Fibroblast of skin of scalp (primary cell): ENCODE data around the gene KCNC1. TPM values are rescaled to one million over a fixed set of nuclear protein-coding genes. Genes with fewer than 3 reads are reported as not detected.

Experiments
- DNase-seq: peaks from one replicate; pipeline ENCODE4 v3.0.0-alpha.2; 2013
- polyA plus RNA-seq, 2 experiments: library from polyadenylated mRNA; unstranded; fragments of 120-200 nt; gene quantifications; one replicate each; pipeline ENCODE4 v1.2.1, GENCODE V29; 2013; ENCODE audit not compliant: insufficient read length in 2 of 2

KCNC1 gene
- 0.05 TPM for polyA plus RNA-seq (2013, experiment 1 of 2; ENCODE audit: insufficient read length)
- polyA plus RNA-seq (2013, experiment 2 of 2; ENCODE audit: insufficient read length) = 0.21 TPM

- DNase-seq = peak; percentile 31
Observed at GRCh38 chr11:17734418-17734911, at the start of gene KCNC1. KCNC1 (plus strand) TSS chr11:17734781; CDS start chr11:17736003, 1,222 bp downstream.

- DNase-seq = no peak
Observed at GRCh38 chr11:17686231-17686980, 48.2 kb upstream of the KCNC1 start.

- DNase-seq = no peak
Observed at GRCh38 chr11:17687946-17688670, 46.5 kb upstream of the KCNC1 start.

GRCh38 chr11:17691550-17691949 is 43.0 kb upstream of the KCNC1 start:
- DNase-seq = no peak

GRCh38 chr11:17691976-17692375 is 42.6 kb upstream of the KCNC1 start:
- DNase-seq = no peak

- no peak for DNase-seq
Observed at GRCh38 chr11:17692931-17693330, 41.6 kb upstream of the KCNC1 start.

- DNase-seq = no peak
Observed at GRCh38 chr11:17693531-17693930, 41.0 kb upstream of the KCNC1 start.

GRCh38 chr11:17694494-17695110 is 40.0 kb upstream of the KCNC1 start:
- DNase-seq = no peak

- no peak for DNase-seq
Observed at GRCh38 chr11:17695454-17696441, 38.8 kb upstream of the KCNC1 start.

GRCh38 chr11:17696741-17697140 is 37.8 kb upstream of the KCNC1 start:
- no peak for DNase-seq

- DNase-seq = no peak
Observed at GRCh38 chr11:17697175-17697949, 37.2 kb upstream of the KCNC1 start.

GRCh38 chr11:17699147-17700114 is 35.1 kb upstream of the KCNC1 start:
- peak; percentile 39 for DNase-seq

- no peak for DNase-seq
Observed at GRCh38 chr11:17700991-17701390, 33.6 kb upstream of the KCNC1 start.

GRCh38 chr11:17702876-17703275 is 31.7 kb upstream of the KCNC1 start:
- DNase-seq = no peak

GRCh38 chr11:17703951-17704350 is 30.6 kb upstream of the KCNC1 start:
- no peak for DNase-seq

- DNase-seq = no peak
Observed at GRCh38 chr11:17707830-17708229, 26.8 kb upstream of the KCNC1 start.

- DNase-seq = no peak
Observed at GRCh38 chr11:17711836-17712235, 22.7 kb upstream of the KCNC1 start.

- DNase-seq = no peak
Observed at GRCh38 chr11:17713851-17714250, 20.7 kb upstream of the KCNC1 start.

- DNase-seq = no peak
Observed at GRCh38 chr11:17714356-17714854, 20.2 kb upstream of the KCNC1 start.

GRCh38 chr11:17714870-17715269 is 19.7 kb upstream of the KCNC1 start:
- DNase-seq = no peak
